Thyroid gland (tissue), 4 donors: ENCODE measurements around the gene PSEN2. TPM values are rescaled to one million over a fixed set of nuclear protein-coding genes. Genes with fewer than 3 reads are reported as not detected.
"Not testable (repeated sequence)": the region's sequence is repeated elsewhere in the genome, so short reads cannot be mapped to it uniquely, and the experiment has no call there.

Source experiments
- DNase-seq, 2 donors: peaks; one replicate each; pipeline ENCODE4 v3.0.0-alpha.2; 2019
- H3K27ac ChIP-seq, 3 donors: fragments of 200-600 bp; sonication (generic); 1 replicate in 2 of 3; 2 replicates in 1 of 3; pipeline ENCODE4 v1.5.1; 2016 to 2019; ENCODE audit warnings: mild to moderate bottlenecking in 1 of 3, moderate library complexity in 1 of 3
- H3K27me3 ChIP-seq: fragments of 200-600 bp; sonication (generic); one replicate; pipeline ENCODE4 v1.5.1; 2019
- H3K36me3 ChIP-seq, 2 donors: fragments of 200-600 bp; sonication (generic); one replicate each; pipeline ENCODE4 v1.5.1; 2016 to 2019
- H3K4me1 ChIP-seq, 2 donors: fragments of 200-600 bp; sonication (generic); one replicate each; pipeline ENCODE4 v1.5.1; 2017 to 2019
- H3K4me3 ChIP-seq, 3 donors: fragments of 200-600 bp; sonication (generic); replicated peaks in 1 of 3; 1 replicate in 2 of 3; 2 replicates in 1 of 3; pipeline ENCODE4 v1.5.1; 2016; ENCODE audit warnings: mild to moderate bottlenecking in 1 of 3
- H3K9me3 ChIP-seq: fragments of 200-600 bp; sonication (generic); one replicate; pipeline ENCODE4 v1.5.1; 2017
- CTCF ChIP-seq, 6 experiments: fragments of 200-600 bp in 3 of 6; fragments of 450-650 bp in 3 of 6; sonication (generic) in 3 of 6; IDR thresholded peaks; one replicate each; pipeline ENCODE4 v1.5.1; 2016 to 2019; ENCODE audit warnings: antibody characterized with exemption in 6 of 6, mild to moderate bottlenecking in 2 of 6, inconsistent platforms in 1 of 6, moderate library complexity in 1 of 6
- POLR2A ChIP-seq, 2 donors: fragments of 450-650 bp; IDR thresholded peaks; one replicate each; pipeline ENCODE4 v1.6.1; 2017; ENCODE audit warnings: antibody characterized with exemption in 2 of 2, mild to moderate bottlenecking in 2 of 2, moderate library complexity in 1 of 2
- WGBS, 2 donors: methylation state at CpG; one replicate each; pipeline ENCODE4 v1.1.5; 2017; 5-methylcytosine and 5-hydroxymethylcytosine counted together
- intact Hi-C: fragments of 100-400 bp; cut with DNase I; formaldehyde crosslinking; loops from one replicate; pipeline ENCODE4 v1.15.1; 2023
- total RNA-seq, 4 donors: library from RNA; depleted of rRNA; stranded (reverse); fragments of >200 nt; gene quantifications; one replicate each; pipeline ENCODE4 v1.2.3, GENCODE V29; 2016

Gene PSEN2
- total RNA-seq, 4 donors from 2014 or later = 22.0 to 31.0 (median 24.6) TPM

- H3K27ac ChIP-seq = no peak overlapping the region
- no peak overlapping the region for H3K4me3 ChIP-seq
- intact Hi-C loops = no loop called here
- H3K27me3 ChIP-seq = no peaks in the 10 kb centered on the region
- no peaks in the 10 kb centered on the region for H3K4me1 ChIP-seq
- no peak for DNase-seq
- H3K9me3 ChIP-seq = no peaks in the 10 kb centered on the region
- TF ChIP-seq POLR2A (IDR thresholded peaks at IDR 0.05) (no peak), CTCF (IDR thresholded peaks at IDR 0.05) (no peak)
- H3K36me3 ChIP-seq = no peaks in the 10 kb centered on the region
- WGBS, 2 donors = 85 to 92% methylated on average over 3 of the region's 3 CpGs
These were observed 32.0 kb upstream of the PSEN2 start for GRCh38 chr1:226838456-226838855.

- no peaks in the 10 kb centered on the region for H3K36me3 ChIP-seq
- DNase-seq = no peak
- H3K27me3 ChIP-seq = no peaks in the 10 kb centered on the region
- no peak overlapping the region for H3K4me3 ChIP-seq
- TF ChIP-seq POLR2A (IDR thresholded peaks at IDR 0.05) (no peak), CTCF (IDR thresholded peaks at IDR 0.05) (no peak)
- H3K4me1 ChIP-seq = peaks cover 0 to 3% of the 10 kb centered on the region in 2 donors
- H3K9me3 ChIP-seq = no peaks in the 10 kb centered on the region
- intact Hi-C loops = no loop called here
- no peak overlapping the region for H3K27ac ChIP-seq
These were observed 24.8 kb upstream of the PSEN2 start for GRCh38 chr1:226845624-226846023.

- Histone ChIP-seq H3K4me1 (peaks cover 0 to 3% of the 10 kb centered on the region in 2 donors), H3K4me3 (no peak overlapping the region), H3K9me3 (no peaks in the 10 kb centered on the region), H3K27me3 (no peaks in the 10 kb centered on the region), H3K36me3 (no peaks in the 10 kb centered on the region), H3K27ac (no peak overlapping the region)
- WGBS, 2 donors = 71 to 73% methylated on average over 1 of the region's 1 CpG
- intact Hi-C loops = no loop called here
- DNase-seq = no peak
- TF ChIP-seq CTCF (IDR thresholded peaks at IDR 0.05) (no peak), POLR2A (IDR thresholded peaks at IDR 0.05) (no peak)
These were observed 23.6 kb upstream of the PSEN2 start for GRCh38 chr1:226846786-226847185.

- 82 to 86% methylated on average over 1 of the region's 1 CpG for WGBS, 2 donors
These were observed 15.9 kb upstream of the PSEN2 start for GRCh38 chr1:226854548-226854947.

GRCh38 chr1:226862890-226863289 lies 7.5 kb upstream of the PSEN2 start:
- intact Hi-C loops = no loop called here
- no peaks in the 10 kb centered on the region for H3K4me1 ChIP-seq
- TF ChIP-seq POLR2A (IDR thresholded peaks at IDR 0.05) (no peak), CTCF (IDR thresholded peaks at IDR 0.05) (no peak)
- DNase-seq = no peak
- no peaks in the 10 kb centered on the region for H3K9me3 ChIP-seq
- no peaks in the 10 kb centered on the region for H3K27me3 ChIP-seq
- no peaks in the 10 kb centered on the region for H3K36me3 ChIP-seq
- no peak overlapping the region for H3K27ac ChIP-seq
- no peak overlapping the region for H3K4me3 ChIP-seq

More at GRCh38 chr1:226854548-226854947, 15.9 kb upstream of the PSEN2 start:
- H3K27me3 ChIP-seq, H3K36me3 ChIP-seq, H3K27ac ChIP-seq, intact Hi-C loops, H3K9me3 ChIP-seq, H3K4me1 ChIP-seq, H3K4me3 ChIP-seq, DNase-seq: not testable (repeated sequence)

GRCh38 chr1:226863446-226863845 lies 7.0 kb upstream of the PSEN2 start:
- no peaks in the 10 kb centered on the region for H3K27me3 ChIP-seq
- no peaks in the 10 kb centered on the region for H3K36me3 ChIP-seq
- no peaks in the 10 kb centered on the region for H3K9me3 ChIP-seq
- no peak overlapping the region for H3K4me3 ChIP-seq
- TF ChIP-seq POLR2A (IDR thresholded peaks at IDR 0.05) (no peak), CTCF (IDR thresholded peaks at IDR 0.05) (no peak)
- intact Hi-C loops = no loop called here
- no peak overlapping the region for H3K27ac ChIP-seq
- WGBS, 2 donors = 73 to 75% methylated on average over 5 of the region's 5 CpGs
- DNase-seq = no peak
- peaks cover 0 to 2% of the 10 kb centered on the region in 2 donors for H3K4me1 ChIP-seq
